ENCODE data around the gene CCHCR1.

DNA sequence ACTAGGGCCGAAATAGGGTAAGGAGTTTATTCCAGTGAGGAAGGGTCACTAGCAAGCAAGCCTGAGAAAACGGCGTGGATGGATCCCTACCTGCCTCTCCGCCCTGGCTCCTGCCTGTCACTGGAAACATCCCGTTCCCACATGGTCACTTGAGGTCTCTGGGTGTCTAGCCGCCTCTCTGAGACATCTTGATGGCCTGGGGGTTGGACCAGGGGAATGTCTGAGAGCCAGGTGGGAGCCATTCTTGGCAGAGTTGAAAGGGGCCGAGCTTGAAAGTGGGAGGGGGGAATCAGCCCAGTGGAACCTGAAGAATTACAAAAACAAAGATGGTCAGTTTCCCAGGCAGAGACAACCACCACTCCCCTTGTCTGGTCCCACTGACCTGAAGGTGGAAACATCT is 961 bp downstream of the CCHCR1 start:
- TF ChIP-seq, protein P1, sequence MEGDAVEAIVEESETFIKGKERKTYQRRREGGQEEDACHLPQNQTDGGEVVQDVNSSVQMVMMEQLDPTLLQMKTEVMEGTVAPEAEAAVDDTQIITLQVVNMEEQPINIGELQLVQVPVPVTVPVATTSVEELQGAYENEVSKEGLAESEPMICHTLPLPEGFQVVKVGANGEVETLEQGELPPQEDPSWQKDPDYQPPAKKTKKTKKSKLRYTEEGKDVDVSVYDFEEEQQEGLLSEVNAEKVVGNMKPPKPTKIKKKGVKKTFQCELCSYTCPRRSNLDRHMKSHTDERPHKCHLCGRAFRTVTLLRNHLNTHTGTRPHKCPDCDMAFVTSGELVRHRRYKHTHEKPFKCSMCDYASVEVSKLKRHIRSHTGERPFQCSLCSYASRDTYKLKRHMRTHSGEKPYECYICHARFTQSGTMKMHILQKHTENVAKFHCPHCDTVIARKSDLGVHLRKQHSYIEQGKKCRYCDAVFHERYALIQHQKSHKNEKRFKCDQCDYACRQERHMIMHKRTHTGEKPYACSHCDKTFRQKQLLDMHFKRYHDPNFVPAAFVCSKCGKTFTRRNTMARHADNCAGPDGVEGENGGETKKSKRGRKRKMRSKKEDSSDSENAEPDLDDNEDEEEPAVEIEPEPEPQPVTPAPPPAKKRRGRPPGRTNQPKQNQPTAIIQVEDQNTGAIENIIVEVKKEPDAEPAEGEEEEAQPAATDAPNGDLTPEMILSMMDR (IDR thresholded peaks at IDR 0.05; ENCODE audit: insufficient read depth, low read length, poor library complexity, severe bottlenecking) = no peak
- no peak for TF ChIP-seq EZH2phosphoT487 (conservative IDR thresholded peaks at IDR 0.05; ENCODE audit: low read length)
